Kidney epithelial cell (primary cell): ENCODE results near the gene BAG1. TPM values are rescaled to one million over a fixed set of nuclear protein-coding genes. Genes with fewer than 3 reads are reported as not detected.

ENCODE experiments used
- DNase-seq: peaks from one replicate; pipeline ENCODE4 v3.0.0-alpha.2; 2010; ENCODE audit warnings: low read depth
- H3K27me3 ChIP-seq: 2 replicates; pipeline ENCODE4 v1.6.0; 2011; ENCODE audit warnings: low read length; ENCODE audit not compliant: control insufficient read depth, insufficient read depth
- H3K36me3 ChIP-seq: 2 replicates; pipeline ENCODE4 v1.5.1; 2011; ENCODE audit warnings: low read length; ENCODE audit not compliant: control insufficient read depth, insufficient read depth
- H3K4me3 ChIP-seq: 2 replicates; pipeline ENCODE4 v1.5.1; 2011; ENCODE audit warnings: low read depth, mild to moderate bottlenecking, control low read depth, low read length
- CTCF ChIP-seq: IDR thresholded peaks from 2 replicates; pipeline ENCODE4 v1.5.1; 2011; ENCODE audit warnings: mild to moderate bottlenecking, moderate library complexity, low read length, control low read depth, inconsistent platforms; ENCODE audit not compliant: insufficient read depth, poor library complexity, severe bottlenecking
- total RNA-seq: library from RNA; depleted of rRNA; stranded (reverse); fragments of >200 nt; gene quantifications from 2 replicates; pipeline ENCODE4 v1.2.3, GENCODE V29; 2015

The BAG1 gene
- total RNA-seq, 1 donor from 2014 or later, result 59.0 TPM

GRCh38 chr9:33264003-33264472 is 470 bp downstream of the BAG1 start:
- TF ChIP-seq CTCF, result no peak
- peak overlapping the region; percentile 90 for H3K4me3 ChIP-seq
- DNase-seq, result no peak
- H3K36me3 ChIP-seq, result peaks cover 1% of the 10 kb centered on the region
- no peaks in the 10 kb centered on the region for H3K27me3 ChIP-seq

- no peak for DNase-seq
- no peaks in the 10 kb centered on the region for H3K27me3 ChIP-seq
- no peak for TF ChIP-seq CTCF
- peak overlapping the region; percentile 90 for H3K4me3 ChIP-seq
- H3K36me3 ChIP-seq, result peaks cover 1% of the 10 kb centered on the region
Observed at GRCh38 chr9:33263131-33264002, 1.1 kb downstream of the BAG1 start.

- DNase-seq, result no peak
- no peaks in the 10 kb centered on the region for H3K27me3 ChIP-seq
- peaks cover 5% of the 10 kb centered on the region for H3K36me3 ChIP-seq
- H3K4me3 ChIP-seq, result no peak overlapping the region
- TF ChIP-seq CTCF, result no peak
Observed at GRCh38 chr9:33260372-33260771, 4.1 kb downstream of the BAG1 start.

GRCh38 chr9:33257276-33257675 is 7.2 kb downstream of the BAG1 start:
- no peak for DNase-seq
- TF ChIP-seq CTCF, result no peak
- no peak overlapping the region for H3K4me3 ChIP-seq
- no peaks in the 10 kb centered on the region for H3K27me3 ChIP-seq
- H3K36me3 ChIP-seq, result peaks cover 7% of the 10 kb centered on the region

GRCh38 chr9:33256236-33256635 is 8.3 kb downstream of the BAG1 start:
- DNase-seq, result no peak
- peaks cover 7% of the 10 kb centered on the region for H3K36me3 ChIP-seq
- no peak overlapping the region for H3K4me3 ChIP-seq
- no peak for TF ChIP-seq CTCF
- H3K27me3 ChIP-seq, result no peaks in the 10 kb centered on the region
